ENCODE results near the gene ZNF385B. TPM values are rescaled to one million over a fixed set of nuclear protein-coding genes. Genes with fewer than 3 reads are reported as not detected.

ZNF385B gene
- total RNA-seq, 6 experiments from 2014 or later: 0.08 to 0.26 (median 0.22) TPM; not detected in 1

DNA sequence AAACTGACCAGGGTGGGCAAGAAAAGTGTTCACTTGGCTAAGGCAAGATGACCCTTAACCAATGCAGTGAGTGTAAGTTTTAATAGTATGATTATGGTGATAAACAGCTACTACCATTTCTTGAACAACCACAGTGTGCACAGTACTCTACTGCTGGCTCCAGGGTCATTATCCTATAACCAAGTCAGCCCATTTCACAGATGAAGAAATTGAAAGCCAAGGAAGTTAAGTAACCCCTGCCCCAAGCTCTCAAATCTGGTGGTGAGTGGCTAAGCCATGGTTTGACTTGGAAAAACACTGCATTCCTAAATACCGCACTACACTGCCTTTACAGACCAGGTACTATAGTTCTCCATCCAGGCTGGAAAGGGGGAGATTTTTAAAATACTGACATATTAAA, 5.7 kb downstream of the ZNF385B start:
- TF ChIP-seq, protein P1, sequence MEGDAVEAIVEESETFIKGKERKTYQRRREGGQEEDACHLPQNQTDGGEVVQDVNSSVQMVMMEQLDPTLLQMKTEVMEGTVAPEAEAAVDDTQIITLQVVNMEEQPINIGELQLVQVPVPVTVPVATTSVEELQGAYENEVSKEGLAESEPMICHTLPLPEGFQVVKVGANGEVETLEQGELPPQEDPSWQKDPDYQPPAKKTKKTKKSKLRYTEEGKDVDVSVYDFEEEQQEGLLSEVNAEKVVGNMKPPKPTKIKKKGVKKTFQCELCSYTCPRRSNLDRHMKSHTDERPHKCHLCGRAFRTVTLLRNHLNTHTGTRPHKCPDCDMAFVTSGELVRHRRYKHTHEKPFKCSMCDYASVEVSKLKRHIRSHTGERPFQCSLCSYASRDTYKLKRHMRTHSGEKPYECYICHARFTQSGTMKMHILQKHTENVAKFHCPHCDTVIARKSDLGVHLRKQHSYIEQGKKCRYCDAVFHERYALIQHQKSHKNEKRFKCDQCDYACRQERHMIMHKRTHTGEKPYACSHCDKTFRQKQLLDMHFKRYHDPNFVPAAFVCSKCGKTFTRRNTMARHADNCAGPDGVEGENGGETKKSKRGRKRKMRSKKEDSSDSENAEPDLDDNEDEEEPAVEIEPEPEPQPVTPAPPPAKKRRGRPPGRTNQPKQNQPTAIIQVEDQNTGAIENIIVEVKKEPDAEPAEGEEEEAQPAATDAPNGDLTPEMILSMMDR (IDR thresholded peaks at IDR 0.05): no peak
- Mint-ChIP-seq H3K4me3 (no peak overlapping the region), H3K27me3 (ENCODE audit: insufficient read depth) (peaks cover 23% of the 10 kb centered on the region)

DNA sequence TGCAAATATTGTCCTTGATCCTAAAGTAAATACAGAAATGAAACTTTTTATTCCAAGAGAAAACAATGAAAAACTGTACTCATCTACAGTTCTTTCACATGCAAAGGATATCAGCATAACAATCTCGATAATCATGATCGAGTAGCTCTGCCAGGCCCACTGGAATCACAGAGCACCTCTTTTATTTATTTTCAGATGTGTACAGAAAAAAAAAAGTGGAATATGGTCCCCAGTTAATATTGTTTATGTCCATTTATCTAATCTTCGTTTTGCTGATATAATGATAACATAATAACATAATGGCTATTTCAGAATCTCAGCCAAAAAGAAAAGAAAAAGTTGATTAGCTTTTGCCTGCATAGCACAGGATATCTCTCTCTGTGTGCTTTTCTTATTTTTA, 6.5 kb downstream of the ZNF385B start:
- peaks cover 10% of the 10 kb centered on the region for H3K4me1 Mint-ChIP-seq (ENCODE audit: low read depth)

More for the DNA sequence above, 5.7 kb downstream of the ZNF385B start:
- no peaks in the 10 kb centered on the region for H3K9me3 Mint-ChIP-seq
- DNase-seq: no peak
- peaks cover 10% of the 10 kb centered on the region; the same call in 1 of the 2 replicates for H3K4me1 Mint-ChIP-seq (ENCODE audit: low read depth)
- H3K27ac Mint-ChIP-seq: no peak overlapping the region
- no peaks in the 10 kb centered on the region for H3K36me3 Mint-ChIP-seq (ENCODE audit: low read depth)

DNA sequence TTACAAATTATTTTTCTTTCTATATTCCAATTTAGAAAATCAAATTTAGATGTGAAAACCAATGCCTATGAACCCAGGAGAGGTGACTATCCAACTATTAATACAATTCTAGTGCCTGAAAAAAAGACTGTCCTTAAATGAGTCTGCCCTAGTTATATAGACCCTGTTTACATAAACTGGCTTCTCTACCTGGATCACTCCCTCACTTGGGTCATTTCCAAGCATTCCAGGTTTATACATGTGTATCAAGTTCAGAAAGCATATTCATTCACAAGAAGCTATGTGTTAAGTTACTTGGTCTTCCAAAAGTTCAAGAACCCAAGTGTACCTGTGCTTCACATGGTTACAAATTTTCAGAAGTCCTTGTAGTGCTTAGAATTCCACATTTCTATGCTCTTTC, 8.3 kb downstream of the ZNF385B start:
- Mint-ChIP-seq H3K4me3 (no peak overlapping the region), H3K27ac (no peak overlapping the region), H3K4me1 (ENCODE audit: low read depth) (peaks cover 9% of the 10 kb centered on the region), H3K9me3 (no peaks in the 10 kb centered on the region), H3K36me3 (ENCODE audit: low read depth) (no peaks in the 10 kb centered on the region), H3K27me3 (ENCODE audit: insufficient read depth) (peaks cover 8% of the 10 kb centered on the region; the same call in 1 of the 2 replicates)
- TF ChIP-seq, protein P1 (IDR thresholded peaks at IDR 0.05): no peak
- no peak for DNase-seq

More for the DNA sequence above, 6.5 kb downstream of the ZNF385B start:
- Mint-ChIP-seq H3K4me3 (no peak overlapping the region), H3K27ac (no peak overlapping the region), H3K9me3 (no peaks in the 10 kb centered on the region), H3K27me3 (ENCODE audit: insufficient read depth) (peaks cover 17% of the 10 kb centered on the region), H3K36me3 (ENCODE audit: low read depth) (no peaks in the 10 kb centered on the region)
- no peak for DNase-seq
- TF ChIP-seq, protein P1 (IDR thresholded peaks at IDR 0.05): no peak

DNA sequence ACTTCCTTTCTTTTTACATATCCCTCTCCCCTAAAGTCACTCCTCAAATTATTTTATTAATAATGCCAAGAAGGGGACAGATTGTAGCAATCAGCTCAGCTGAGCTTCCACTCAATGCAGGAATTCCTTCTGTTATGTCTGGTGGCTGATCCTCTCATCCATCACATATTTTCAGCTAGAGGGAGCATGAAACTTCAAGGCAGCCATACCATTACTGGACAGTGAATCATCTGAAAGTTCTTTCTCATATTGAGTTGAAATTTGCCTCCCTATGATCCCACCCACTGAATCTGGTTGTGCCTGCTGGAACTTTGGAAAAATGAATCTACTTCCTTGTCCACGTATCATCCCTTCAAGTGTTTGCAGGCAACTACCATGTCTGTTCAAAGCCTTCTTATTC, 11.2 kb downstream of the ZNF385B start:
- H3K9me3 Mint-ChIP-seq: no peaks in the 10 kb centered on the region
- peak; percentile 65 for DNase-seq
- peaks cover 9% of the 10 kb centered on the region for H3K4me1 Mint-ChIP-seq (ENCODE audit: low read depth)
- no peaks in the 10 kb centered on the region for H3K27me3 Mint-ChIP-seq (ENCODE audit: insufficient read depth)
- H3K36me3 Mint-ChIP-seq (ENCODE audit: low read depth): no peaks in the 10 kb centered on the region
- no peak overlapping the region for H3K27ac Mint-ChIP-seq
- TF ChIP-seq, protein P1 (IDR thresholded peaks at IDR 0.05): peak; percentile 74
- H3K4me3 Mint-ChIP-seq: no peak overlapping the region

DNA sequence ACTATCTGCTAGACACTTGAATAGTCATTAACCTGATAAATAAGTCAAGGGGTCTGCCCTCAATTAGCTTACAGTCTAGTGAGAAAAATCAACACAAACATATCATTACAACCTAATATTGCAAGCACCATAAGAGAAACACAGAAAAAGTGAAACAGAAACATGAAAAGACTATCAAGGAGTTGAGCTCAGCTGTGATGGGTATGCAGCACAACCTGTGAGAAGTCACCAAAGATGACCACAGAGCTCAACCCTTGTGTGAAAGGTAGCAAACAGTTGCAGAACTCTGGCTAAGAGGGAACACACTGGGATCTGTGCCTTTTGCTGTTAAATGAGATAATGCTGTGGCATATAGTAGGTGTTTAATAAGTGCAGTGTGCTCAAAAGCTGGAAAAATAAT, 11.7 kb downstream of the ZNF385B start:
- Mint-ChIP-seq H3K9me3 (no peaks in the 10 kb centered on the region), H3K4me3 (no peak overlapping the region), H3K36me3 (ENCODE audit: low read depth) (no peaks in the 10 kb centered on the region), H3K27me3 (ENCODE audit: insufficient read depth) (no peaks in the 10 kb centered on the region), H3K27ac (no peak overlapping the region), H3K4me1 (ENCODE audit: low read depth) (peaks cover 9% of the 10 kb centered on the region)
- TF ChIP-seq, protein P1 (IDR thresholded peaks at IDR 0.05): no peak
- DNase-seq: no peak

DNA sequence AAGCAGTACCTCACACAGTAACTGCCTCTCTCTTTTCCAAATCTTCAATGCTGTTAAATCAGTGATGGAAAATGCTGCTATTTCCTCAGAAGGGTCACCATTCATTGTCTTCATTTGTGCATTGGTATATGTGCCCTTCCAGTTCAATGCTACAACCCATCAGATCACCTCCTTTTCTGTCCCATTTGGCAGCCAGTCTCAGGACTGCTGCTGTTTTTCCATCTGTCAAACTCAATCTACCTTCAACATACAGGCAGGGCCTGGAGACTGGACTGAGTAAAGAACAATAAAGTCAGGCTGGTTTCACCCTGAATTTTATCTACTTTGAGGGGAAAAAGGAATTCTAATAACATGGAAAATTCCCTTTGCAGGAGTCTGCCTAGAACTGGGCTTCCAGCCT, 17.9 kb downstream of the ZNF385B start:
- peaks cover 14% of the 10 kb centered on the region for H3K27me3 Mint-ChIP-seq (ENCODE audit: insufficient read depth)
- TF ChIP-seq, protein P1 (IDR thresholded peaks at IDR 0.05): no peak
- no peak overlapping the region for H3K4me3 Mint-ChIP-seq
- no peaks in the 10 kb centered on the region for H3K36me3 Mint-ChIP-seq (ENCODE audit: low read depth)
- H3K27ac Mint-ChIP-seq: no peak overlapping the region
- H3K4me1 Mint-ChIP-seq (ENCODE audit: low read depth): no peaks in the 10 kb centered on the region
- H3K9me3 Mint-ChIP-seq: no peaks in the 10 kb centered on the region
- no peak for DNase-seq
